Liver (tissue), 3 donors: ENCODE data around the gene HTR3D.
A peak's percentile ranks its signal among the peaks of the same experiment; 100 is the strongest.

Experiments used
- CTCF ChIP-seq: fragments of 150-350 bp; IDR thresholded peaks from 2 replicates; pipeline ENCODE4 v1.5.1; 2017; ENCODE audit warnings: improper control_type of control experiment, low read depth, low read length; ENCODE audit not compliant: missing input control
- RAD21 ChIP-seq, 2 donors: IDR thresholded peaks; 2 replicates each; pipeline ENCODE4 v1.6.1; 2016; ENCODE audit warnings: antibody characterized with exemption in 2 of 2, mild to moderate bottlenecking in 2 of 2
- REST ChIP-seq: IDR thresholded peaks from 2 replicates; pipeline ENCODE4 v1.6.1; 2016; ENCODE audit warnings: antibody characterized with exemption, mild to moderate bottlenecking
- TAF1 ChIP-seq: conservative IDR thresholded peaks from 2 replicates; pipeline ENCODE4 v1.6.1; 2016; ENCODE audit warnings: antibody characterized with exemption, mild to moderate bottlenecking
- YY1 ChIP-seq: IDR thresholded peaks from 2 replicates; pipeline ENCODE4 v1.6.1; 2016; ENCODE audit warnings: antibody characterized with exemption, mild to moderate bottlenecking
- donor health status: healthy.
- donor health status: healthy.

- no peak for TF ChIP-seq YY1
- peak; percentile 57 for TF ChIP-seq CTCF
- peak; percentile 83 to 86 for TF ChIP-seq RAD21 (IDR thresholded peaks at IDR 0.05)
- TF ChIP-seq TAF1: no peak
- TF ChIP-seq REST: no peak
These were observed 8.5 kb downstream of the HTR3D start for GRCh38 chr3:184040010-184040409.
